GF-D8 (cell line): ENCODE results near the gene TSPYL1.

Source experiments
- DNase-seq: peaks from one replicate; lab custom pipeline; 2025; lab: John Stamatoyannopoulos, UW

The TSPYL1 gene

GRCh38 chr6:116258520-116258919 is 21.2 kb downstream of the TSPYL1 start:
- DNase-seq, result no peak

- DNase-seq, result no peak
These were observed 23.0 kb downstream of the TSPYL1 start for GRCh38 chr6:116256694-116257093.

GRCh38 chr6:116255246-116255800 is 24.4 kb downstream of the TSPYL1 start:
- no peak for DNase-seq

- DNase-seq, result no peak
These were observed 25.3 kb downstream of the TSPYL1 start for GRCh38 chr6:116254297-116255056.

- peak; percentile 84 for DNase-seq
These were observed 26.0 kb downstream of the TSPYL1 start, which contains the start of gene TSPYL4 for GRCh38 chr6:116253505-116254296. Gene TSPYL4 (minus strand): TSS chr6:116254075. CDS start chr6:116254008, 67 bp downstream.

- no peak for DNase-seq
These were observed 26.6 kb downstream of the TSPYL1 start for GRCh38 chr6:116253188-116253504.

- no peak for DNase-seq
These were observed 28.0 kb downstream of the TSPYL1 start for GRCh38 chr6:116251568-116252384.

GRCh38 chr6:116248577-116248976 is 31.2 kb downstream of the TSPYL1 start:
- no peak for DNase-seq

- DNase-seq, result no peak
These were observed 32.4 kb downstream of the TSPYL1 start for GRCh38 chr6:116247285-116247684.

GRCh38 chr6:116246089-116246488 is 33.6 kb downstream of the TSPYL1 start:
- no peak for DNase-seq

- no peak for DNase-seq
These were observed 35.4 kb downstream of the TSPYL1 start for GRCh38 chr6:116244284-116244683.

GRCh38 chr6:116239856-116240255 is 39.9 kb downstream of the TSPYL1 start:
- DNase-seq, result no peak

GRCh38 chr6:116239256-116239655 is 40.5 kb downstream of the TSPYL1 start:
- no peak for DNase-seq

GRCh38 chr6:116238083-116238482 is 41.6 kb downstream of the TSPYL1 start:
- no peak for DNase-seq

- DNase-seq, result no peak
These were observed 45.0 kb downstream of the TSPYL1 start for GRCh38 chr6:116234689-116235088.

- no peak for DNase-seq
These were observed 50.3 kb downstream of the TSPYL1 start for GRCh38 chr6:116229287-116229913.
